Stomach (tissue), 9 donors: ENCODE data around the gene EML4. TPM values are rescaled to one million over a fixed set of nuclear protein-coding genes. Genes with fewer than 3 reads are reported as not detected.

Experiments used
- DNase-seq, 2 donors: peaks; one replicate each; pipeline versions ENCODE4 v3.0.0 to v3.0.0-alpha.2; 2013 to 2019
- H3K27ac ChIP-seq, 5 donors: fragments of 200-600 bp in 4 of 5; sonication (generic) in 4 of 5; one replicate each; pipeline ENCODE4 v1.5.1; 2013 to 2019; ENCODE audit warnings: mild to moderate bottlenecking in 1 of 5, moderate library complexity in 1 of 5
- H3K27me3 ChIP-seq, 3 donors: fragments of 200-600 bp; sonication (generic); one replicate each; pipeline ENCODE4 v1.5.1; 2017 to 2019; ENCODE audit warnings: mixed run types in 1 of 3
- H3K36me3 ChIP-seq, 4 donors: fragments of 200-600 bp; sonication (generic); 1 replicate in 3 of 4; 2 replicates in 1 of 4; pipeline ENCODE4 v1.5.1; 2016 to 2019
- H3K4me1 ChIP-seq, 4 donors: fragments of 200-600 bp; sonication (generic); one replicate each; pipeline ENCODE4 v1.5.1; 2016 to 2019
- H3K4me3 ChIP-seq, 4 donors: fragments of 200-600 bp; sonication (generic) in 3 of 4; one replicate each; pipeline ENCODE4 v1.5.1; 2016 to 2019; ENCODE audit warnings: mild to moderate bottlenecking in 1 of 4
- H3K9me3 ChIP-seq, 4 donors: fragments of 200-600 bp; sonication (generic); one replicate each; pipeline ENCODE4 v1.5.1; 2016 to 2019
- EP300 ChIP-seq: sonication (generic); formaldehyde crosslinking; IDR thresholded peaks from one replicate; pipeline ENCODE4 v1.6.1; 2017; ENCODE audit warnings: antibody characterized with exemption
- POLR2A ChIP-seq, 4 donors: fragments of 450-650 bp; IDR thresholded peaks; one replicate each; pipeline ENCODE4 v1.6.1; 2016; ENCODE audit warnings: antibody characterized with exemption in 4 of 4, control low read depth in 2 of 4, mild to moderate bottlenecking in 1 of 4, moderate library complexity in 1 of 4
- POLR2AphosphoS5 ChIP-seq, 3 donors: sonication (generic); formaldehyde crosslinking; IDR thresholded peaks; one replicate each; pipeline ENCODE4 v1.6.1; 2016; ENCODE audit warnings: antibody characterized with exemption in 3 of 3
- WGBS, 5 donors: extraction: QIAGEN DNeasy Blood & Tissue Kit in 3 of 5; methylation state at CpG; one replicate each; pipeline versions ENCODE4 v1.1.5 to v1.1.7; 2013 to 2018; 5-methylcytosine and 5-hydroxymethylcytosine counted together
- intact Hi-C: fragments of 100-400 bp; cut with DNase I; formaldehyde crosslinking; loops from one replicate; pipeline ENCODE4 v1.15.1; 2023; ENCODE audit warnings: low total_unique reads
- polyA plus RNA-seq, 3 donors: library from polyadenylated mRNA; stranded (reverse); fragments of 200-250 nt; gene quantifications; one replicate each; pipeline ENCODE4 v1.2.3, GENCODE V29; 2013
- total RNA-seq, 5 donors: library from RNA; depleted of rRNA; stranded (reverse); fragments of >200 nt; gene quantifications; one replicate each; pipeline versions ENCODE4 v1.1.0 to v1.2.3, GENCODE V29; 2014 to 2016
- TF ChIP-seq, protein P1 (sequence below), 7 experiments: fragments of 450-650 bp in 4 of 7; fragments of 200-600 bp in 3 of 7; sonication (generic) in 3 of 7; IDR thresholded peaks; one replicate each; pipeline ENCODE4 v1.5.1; 2016 to 2019; ENCODE audit warnings: antibody characterized with exemption in 7 of 7, control low read depth in 2 of 7, mild to moderate bottlenecking in 1 of 7
- donor health status: healthy with polysubstance abuse.
- donor health status: Bipolar disorder and iron deficiency.
- donor health status: healthy.

EML4 gene
- total and polyA plus RNA-seq, 8 donors, result 10.2 to 292 (median 28.6) TPM

GRCh38 chr2:42141687-42142546, 27.2 kb upstream of the EML4 start:
- intact Hi-C loops, result no loop called here
- TF ChIP-seq POLR2AphosphoS5 (IDR thresholded peaks at IDR 0.05) (no peak), EP300 (no peak), POLR2A (IDR thresholded peaks at IDR 0.05) (no peak)
- TF ChIP-seq, protein P1, sequence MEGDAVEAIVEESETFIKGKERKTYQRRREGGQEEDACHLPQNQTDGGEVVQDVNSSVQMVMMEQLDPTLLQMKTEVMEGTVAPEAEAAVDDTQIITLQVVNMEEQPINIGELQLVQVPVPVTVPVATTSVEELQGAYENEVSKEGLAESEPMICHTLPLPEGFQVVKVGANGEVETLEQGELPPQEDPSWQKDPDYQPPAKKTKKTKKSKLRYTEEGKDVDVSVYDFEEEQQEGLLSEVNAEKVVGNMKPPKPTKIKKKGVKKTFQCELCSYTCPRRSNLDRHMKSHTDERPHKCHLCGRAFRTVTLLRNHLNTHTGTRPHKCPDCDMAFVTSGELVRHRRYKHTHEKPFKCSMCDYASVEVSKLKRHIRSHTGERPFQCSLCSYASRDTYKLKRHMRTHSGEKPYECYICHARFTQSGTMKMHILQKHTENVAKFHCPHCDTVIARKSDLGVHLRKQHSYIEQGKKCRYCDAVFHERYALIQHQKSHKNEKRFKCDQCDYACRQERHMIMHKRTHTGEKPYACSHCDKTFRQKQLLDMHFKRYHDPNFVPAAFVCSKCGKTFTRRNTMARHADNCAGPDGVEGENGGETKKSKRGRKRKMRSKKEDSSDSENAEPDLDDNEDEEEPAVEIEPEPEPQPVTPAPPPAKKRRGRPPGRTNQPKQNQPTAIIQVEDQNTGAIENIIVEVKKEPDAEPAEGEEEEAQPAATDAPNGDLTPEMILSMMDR (IDR thresholded peaks at IDR 0.05), result no peak
- Histone ChIP-seq H3K27ac (peak overlapping the region; percentile 45 to 75 (median 74)), H3K36me3 (no peaks in the 10 kb centered on the region), H3K4me3 (peak overlapping the region; percentile 14 to 24 (median 22)), H3K27me3 (no peaks in the 10 kb centered on the region), H3K4me1 (peaks cover 14 to 51% (median 28%) of the 10 kb centered on the region in 4 donors), H3K9me3 (no peaks in the 10 kb centered on the region)
- 5 to 12% (median 6%) methylated on average over 13 of the region's 13 CpGs for WGBS, 5 donors
- peak; percentile 63 to 91 for DNase-seq

GRCh38 chr2:42142547-42143184, 26.5 kb upstream of the EML4 start:
- intact Hi-C loops, result no loop called here
- TF ChIP-seq EP300 (no peak), POLR2A (IDR thresholded peaks at IDR 0.05) (no peak), POLR2AphosphoS5 (IDR thresholded peaks at IDR 0.05) (no peak)
- TF ChIP-seq, protein P1 (IDR thresholded peaks at IDR 0.05), result no peak
- Histone ChIP-seq H3K36me3 (no peaks in the 10 kb centered on the region), H3K27me3 (no peaks in the 10 kb centered on the region), H3K27ac (peak overlapping the region in 3 of 5 donors; percentile 74 to 75 (median 74)), H3K4me3 (no peak overlapping the region), H3K9me3 (no peaks in the 10 kb centered on the region), H3K4me1 (peaks cover 14 to 49% (median 32%) of the 10 kb centered on the region in 4 donors)
- DNase-seq, result peak in 1 of 2 donors; percentile 64
- 73 to 85% (median 81%) methylated on average over 9 of the region's 9 CpGs for WGBS, 5 donors

DNA sequence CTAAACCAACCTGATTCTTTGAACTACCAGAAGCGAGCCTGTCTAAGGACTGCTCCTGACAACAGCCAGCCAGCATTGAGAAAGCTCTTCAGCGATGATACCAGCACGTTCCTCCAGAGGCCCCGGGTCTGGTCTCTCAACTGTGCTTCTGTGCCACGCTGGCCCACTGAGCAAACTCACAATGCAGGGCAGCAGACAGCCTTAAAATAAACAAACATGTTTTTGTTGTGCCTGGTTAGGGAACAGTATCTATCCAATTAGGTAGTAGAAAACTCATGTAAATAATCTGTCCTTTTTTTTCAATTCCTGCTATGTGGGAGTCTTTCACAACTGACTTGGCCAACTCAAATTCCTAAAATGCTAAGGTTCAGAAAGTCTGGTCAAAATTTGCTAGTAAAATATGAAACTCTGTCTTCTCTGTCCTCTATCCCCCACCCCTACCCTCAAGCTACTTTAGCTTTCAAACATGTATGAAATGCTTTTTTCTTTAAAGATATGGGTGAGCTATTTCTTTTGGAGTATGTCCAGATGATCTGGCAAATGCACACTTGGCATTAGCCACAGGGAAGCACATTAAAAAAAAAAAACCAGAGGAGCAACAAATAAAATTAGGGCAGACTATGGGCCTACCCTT, 21.4 kb upstream of the EML4 start:
- no peak for DNase-seq
- H3K9me3 ChIP-seq, result no peaks in the 10 kb centered on the region
- peak overlapping the region in 3 of 5 donors; percentile 23 to 36 (median 31) for H3K27ac ChIP-seq
- intact Hi-C loops, result no loop called here
- H3K36me3 ChIP-seq, result no peaks in the 10 kb centered on the region
- H3K4me3 ChIP-seq, result no peak overlapping the region
- WGBS, 5 donors, result 58 to 78% (median 60%) methylated on average over 5 of the region's 5 CpGs
- peaks cover 6 to 23% (median 13%) of the 10 kb centered on the region in 4 donors for H3K4me1 ChIP-seq
- H3K27me3 ChIP-seq, result no peaks in the 10 kb centered on the region
- TF ChIP-seq EP300 (no peak), POLR2AphosphoS5 (IDR thresholded peaks at IDR 0.05) (no peak), POLR2A (IDR thresholded peaks at IDR 0.05) (no peak)
- TF ChIP-seq, protein P1 (IDR thresholded peaks at IDR 0.05), result no peak

DNA sequence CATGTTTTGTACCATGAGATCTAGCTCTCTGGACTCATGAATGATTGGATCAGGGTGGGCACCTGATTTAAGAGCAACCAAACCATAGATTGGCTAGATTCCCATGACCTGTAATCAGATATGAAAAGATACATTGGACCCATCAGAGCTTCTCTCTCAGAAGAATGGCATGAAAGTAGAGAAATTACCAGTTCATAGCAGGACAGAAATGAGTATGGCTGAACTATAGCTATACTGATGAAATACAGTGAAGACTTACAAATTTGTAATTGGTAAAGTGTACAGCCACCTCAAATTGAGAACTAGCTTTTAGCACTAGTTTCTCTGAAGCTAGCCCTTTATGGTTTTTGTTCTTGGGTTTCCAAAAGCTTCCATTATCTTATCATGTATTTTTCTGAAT, 19.0 kb upstream of the EML4 start:
- intact Hi-C loops, result no loop called here
- H3K27me3 ChIP-seq, result no peaks in the 10 kb centered on the region
- H3K9me3 ChIP-seq, result no peaks in the 10 kb centered on the region
- H3K4me3 ChIP-seq, result no peak overlapping the region
- H3K36me3 ChIP-seq, result no peaks in the 10 kb centered on the region
- no peak overlapping the region for H3K27ac ChIP-seq
- TF ChIP-seq, protein P1 (IDR thresholded peaks at IDR 0.05), result no peak
- no peak for TF ChIP-seq EP300
- no peak for TF ChIP-seq POLR2A (IDR thresholded peaks at IDR 0.05)
- TF ChIP-seq POLR2AphosphoS5 (IDR thresholded peaks at IDR 0.05), result no peak
- no peak for DNase-seq
- peaks cover 6 to 19% (median 11%) of the 10 kb centered on the region in 4 donors for H3K4me1 ChIP-seq
